Measurements from ENCODE around the gene AKR7A3. TPM values are rescaled to one million over a fixed set of nuclear protein-coding genes. Genes with fewer than 3 reads are reported as not detected.
A peak's percentile ranks its signal among the peaks of the same experiment; 100 is the strongest.
"Not testable (repeated sequence)": the region's sequence is repeated elsewhere in the genome, so short reads cannot be mapped to it uniquely, and the experiment has no call there.

AKR7A3 gene
- total RNA-seq, 1 donor from 2014 or later = 1.2 TPM

- no peak for DNase-seq
Measured at GRCh38 chr1:19317126-19317910, 28.7 kb upstream of the AKR7A3 start.

DNA sequence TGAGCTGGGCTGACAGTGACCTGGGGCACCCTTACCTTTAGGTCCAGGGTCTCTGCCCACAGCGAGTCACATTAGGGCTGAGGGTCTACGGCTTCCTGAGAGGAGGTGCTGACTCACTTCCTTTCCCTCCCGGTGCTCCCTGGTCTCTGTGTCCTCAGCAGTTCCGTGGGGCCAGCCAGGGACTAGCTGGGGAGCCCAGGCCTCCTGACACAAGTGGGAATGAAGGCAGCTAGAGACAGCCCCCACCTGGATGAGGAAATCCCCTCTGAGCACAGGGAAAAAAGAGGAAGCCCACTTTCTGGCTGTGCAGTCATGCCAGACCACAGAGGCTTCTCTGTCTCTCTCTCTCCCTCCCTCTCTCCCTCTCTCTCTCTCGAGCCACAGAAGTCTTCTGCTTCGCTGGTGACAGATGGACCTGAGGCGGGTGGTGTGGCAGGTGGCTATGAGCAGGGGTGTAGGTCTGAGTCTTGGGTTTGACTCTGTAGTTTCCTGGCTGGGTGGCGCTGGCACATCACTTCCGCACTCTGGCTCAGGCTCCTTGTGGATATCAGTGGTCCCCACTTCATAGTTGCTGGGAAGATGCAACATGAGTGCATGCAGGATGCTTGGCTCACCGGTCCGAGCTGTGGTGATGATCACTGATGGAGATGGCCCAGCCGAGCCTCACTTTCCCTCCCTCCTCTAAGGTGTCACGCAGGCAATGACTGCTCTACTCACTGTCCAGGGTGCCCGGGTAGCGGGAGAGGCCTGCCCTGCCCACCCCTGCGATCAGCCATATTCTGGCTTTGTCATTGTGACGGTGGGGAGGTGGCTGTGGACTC, 27.0 kb upstream of the AKR7A3 start:
- DNase-seq = no peak

DNA sequence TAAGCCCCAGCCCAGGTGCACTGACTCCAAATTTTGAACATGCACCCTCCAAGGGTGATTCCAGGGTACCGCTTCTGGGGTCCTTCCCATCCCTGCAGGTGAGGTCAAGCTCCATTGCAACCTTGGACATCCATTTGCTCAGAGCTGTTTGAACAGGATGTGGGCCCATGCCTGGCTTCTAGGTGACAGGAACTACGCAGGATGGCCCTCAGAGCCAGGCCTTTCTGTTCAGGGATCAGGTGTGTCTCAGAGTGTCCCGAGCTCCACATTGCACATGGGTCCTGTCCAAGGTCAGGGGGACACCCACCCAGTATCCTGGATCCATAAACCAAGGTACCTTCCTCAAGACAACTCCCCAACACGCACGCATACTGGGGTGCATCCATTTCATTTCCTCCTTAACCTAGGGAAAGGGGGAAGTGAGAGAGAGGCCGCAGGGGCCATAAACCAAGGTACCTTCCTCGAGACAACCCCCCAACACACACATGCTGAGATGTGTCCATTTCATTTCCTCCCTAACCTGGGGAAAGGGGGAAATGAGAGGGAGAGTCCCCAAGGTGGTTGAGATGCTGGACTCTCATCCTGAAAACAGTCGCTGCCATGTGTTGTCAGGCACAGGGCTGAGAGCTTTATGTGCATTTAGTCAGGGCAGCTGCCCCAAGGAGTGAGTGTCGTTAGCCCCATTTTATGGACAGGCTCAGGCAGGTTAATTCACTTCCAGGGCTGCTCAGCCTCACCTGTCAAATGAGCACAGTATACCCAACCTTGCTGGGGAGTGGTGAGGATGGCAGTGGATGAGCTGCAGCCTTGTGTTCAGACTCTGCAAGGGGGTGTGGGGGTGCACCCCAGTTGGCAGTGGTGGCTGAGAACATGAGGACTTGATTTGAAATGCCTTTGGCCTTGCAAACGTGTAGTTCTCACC, 25.7 kb upstream of the AKR7A3 start:
- DNase-seq = no peak

DNA sequence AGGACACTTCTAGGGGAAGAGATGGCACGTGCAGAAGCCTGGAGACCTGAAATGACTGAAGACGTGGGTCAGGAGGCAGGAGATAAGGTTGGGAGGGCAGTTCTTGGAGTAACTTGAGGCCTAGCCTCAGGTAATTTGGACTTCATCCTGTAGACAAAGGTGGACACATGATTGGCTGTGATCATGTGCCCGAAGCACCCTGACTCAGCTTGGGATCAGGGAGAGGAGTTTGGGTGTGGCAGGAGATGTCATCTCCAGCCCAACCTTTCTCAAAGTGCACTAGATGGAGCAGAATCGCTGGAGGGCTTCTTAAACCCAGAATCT, 25.0 kb upstream of the AKR7A3 start:
- DNase-seq = no peak

DNA sequence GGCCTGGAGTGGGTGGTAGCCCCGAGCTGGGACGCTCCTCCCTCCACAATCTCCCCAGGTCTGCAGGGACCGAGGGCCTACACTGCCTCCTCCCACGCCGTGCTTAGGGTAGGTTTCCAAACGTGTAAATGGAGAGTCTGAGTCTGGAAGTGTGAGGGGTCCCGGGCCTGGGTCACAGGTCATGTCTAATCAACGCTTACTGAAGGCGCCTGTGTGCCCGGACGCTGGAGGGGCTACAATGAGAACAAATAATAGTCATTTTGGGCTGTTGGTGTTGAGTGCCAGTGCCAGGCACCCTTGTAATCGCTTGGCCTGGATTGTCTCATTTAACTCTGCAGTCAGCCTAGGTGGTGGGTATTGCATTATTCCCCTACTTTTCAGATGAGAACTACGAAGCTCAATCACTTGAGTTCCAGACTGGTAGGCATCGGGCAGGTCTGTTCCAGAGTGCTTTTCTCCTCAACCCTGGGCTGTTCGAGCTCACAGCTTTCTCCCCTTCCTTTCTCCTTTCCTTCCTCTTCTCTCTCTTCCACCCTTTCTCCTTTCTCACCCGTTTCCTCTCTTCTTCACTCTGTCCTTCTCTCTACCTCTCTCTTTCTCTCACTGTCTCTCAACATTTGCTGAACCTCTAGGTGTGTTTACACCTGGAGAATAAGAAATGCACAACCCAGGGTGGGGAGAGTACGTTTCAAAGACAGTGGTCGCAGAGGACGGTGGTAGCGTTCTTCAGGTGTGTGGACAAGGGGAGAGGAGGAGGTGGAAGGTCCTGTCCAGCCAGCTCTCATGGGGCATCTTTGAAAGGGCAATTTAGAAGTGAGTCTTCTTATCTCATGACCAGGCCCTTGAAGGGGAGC, 24.4 kb upstream of the AKR7A3 start:
- DNase-seq = no peak

- peak; percentile 93 for DNase-seq
Measured at GRCh38 chr1:19311931-19312781, 23.6 kb upstream of the AKR7A3 start, which contains the start of the genes AKR7A2 and SLC66A1. AKR7A2 (minus strand) TSS chr1:19312144; CDS start chr1:19312124, 20 bp downstream. SLC66A1 (plus strand) TSS chr1:19312326; CDS start chr1:19317678, 5,352 bp downstream.

- no peak for DNase-seq
Measured at GRCh38 chr1:19311503-19311930, 22.9 kb upstream of the AKR7A3 start.

GRCh38 chr1:19310720-19311502, 22.3 kb upstream of the AKR7A3 start:
- DNase-seq = no peak

DNA sequence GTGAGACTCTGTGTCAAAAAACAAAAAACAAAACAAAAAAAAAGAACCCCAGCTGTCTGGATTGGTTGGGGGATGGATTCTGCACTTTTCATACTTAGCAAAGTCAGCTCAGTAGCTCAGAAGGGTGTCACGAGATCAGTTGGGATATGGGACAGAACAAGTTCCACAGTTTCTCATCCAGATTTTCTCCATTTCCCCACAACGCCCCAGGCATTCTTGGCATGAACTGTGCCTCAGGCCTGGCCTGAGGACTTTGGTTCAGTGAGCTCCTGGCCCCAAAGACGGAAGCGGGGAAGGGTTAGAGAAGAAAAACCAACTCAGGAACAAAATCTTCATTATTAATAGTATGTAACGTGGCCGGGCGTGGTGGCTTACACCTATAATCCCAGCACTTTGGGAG, 21.5 kb upstream of the AKR7A3 start:
- DNase-seq = no peak

DNA sequence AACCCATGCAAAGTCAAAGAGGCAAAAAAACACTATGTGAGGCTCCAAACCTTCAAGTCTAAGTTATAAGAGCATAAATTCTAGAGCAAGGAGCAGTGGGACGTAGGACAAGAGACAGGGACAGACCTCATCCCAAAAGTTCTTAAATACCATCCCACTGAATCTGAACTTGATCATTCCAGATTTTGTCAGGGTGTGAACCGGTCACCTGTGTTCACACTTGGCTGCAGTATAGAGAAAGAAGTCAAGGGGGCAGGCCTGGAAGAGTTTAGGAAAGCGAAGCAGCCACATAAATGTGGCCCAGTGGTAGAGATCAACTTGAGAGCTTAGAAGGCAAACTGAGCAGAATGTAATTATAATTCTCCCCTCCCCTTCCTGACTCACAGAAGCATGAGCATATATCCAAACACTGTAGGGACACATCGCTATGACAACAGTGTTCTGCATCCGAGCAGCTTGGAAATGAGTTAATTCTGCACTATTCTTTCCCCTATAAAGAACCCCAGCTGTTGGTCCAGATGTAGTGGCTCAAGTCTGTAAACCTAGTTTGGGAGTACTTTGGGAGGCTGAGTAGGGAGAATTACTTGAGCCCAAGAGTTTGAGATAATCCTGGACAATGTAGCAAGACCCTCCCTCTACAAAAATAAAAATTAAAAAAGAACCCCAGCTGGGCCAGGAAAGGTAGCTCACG, 20.7 kb upstream of the AKR7A3 start:
- no peak for DNase-seq

DNA sequence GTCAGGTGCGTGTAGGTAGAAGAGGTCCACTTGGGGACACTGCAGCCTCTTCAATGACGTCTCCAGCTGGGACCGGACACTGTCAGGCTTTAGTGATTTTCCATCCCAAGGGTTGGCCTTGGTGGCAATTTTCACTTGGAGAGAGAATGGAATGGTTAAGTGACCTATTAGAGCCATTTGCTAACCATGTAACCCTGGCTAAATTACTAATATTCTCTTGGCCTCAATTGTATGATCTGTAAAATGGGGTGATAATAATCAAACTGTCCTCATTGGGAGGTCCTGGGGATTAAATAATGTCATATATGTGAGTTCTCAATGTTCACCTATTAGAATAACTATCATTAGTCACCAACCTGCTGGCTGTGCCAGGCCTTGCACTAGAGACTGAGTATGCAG, 19.9 kb upstream of the AKR7A3 start:
- no peak for DNase-seq

- no peak for DNase-seq
Measured at GRCh38 chr1:19307794-19308508, 19.4 kb upstream of the AKR7A3 start.

GRCh38 chr1:19306941-19307340, 18.4 kb upstream of the AKR7A3 start:
- no peak for DNase-seq

- no peak for DNase-seq
Measured at GRCh38 chr1:19305880-19306279, 17.3 kb upstream of the AKR7A3 start.

DNA sequence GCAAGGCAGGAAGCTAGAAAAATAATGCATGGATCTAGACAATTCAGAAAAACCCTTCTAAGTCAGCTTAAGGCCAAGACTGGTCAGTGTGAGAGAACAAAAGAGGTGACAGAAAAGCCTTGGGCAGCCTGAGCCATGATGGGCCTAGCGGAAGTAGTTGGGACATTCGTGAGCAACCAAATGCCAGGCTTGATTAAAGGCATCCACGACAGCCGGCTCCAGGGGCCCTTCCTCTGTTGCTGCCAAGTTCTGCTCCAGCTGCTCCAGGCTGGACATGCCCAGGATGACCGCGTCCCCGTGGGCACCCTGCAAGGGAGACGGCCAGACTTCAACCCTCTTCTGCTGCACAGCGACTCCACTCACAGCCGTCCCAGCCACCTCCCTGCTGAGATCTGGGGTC, 15.5 kb upstream of the AKR7A3 start:
- not testable (repeated sequence) for DNase-seq

- no peak for DNase-seq
Measured at GRCh38 chr1:19300211-19300610, 11.6 kb upstream of the AKR7A3 start.

DNA sequence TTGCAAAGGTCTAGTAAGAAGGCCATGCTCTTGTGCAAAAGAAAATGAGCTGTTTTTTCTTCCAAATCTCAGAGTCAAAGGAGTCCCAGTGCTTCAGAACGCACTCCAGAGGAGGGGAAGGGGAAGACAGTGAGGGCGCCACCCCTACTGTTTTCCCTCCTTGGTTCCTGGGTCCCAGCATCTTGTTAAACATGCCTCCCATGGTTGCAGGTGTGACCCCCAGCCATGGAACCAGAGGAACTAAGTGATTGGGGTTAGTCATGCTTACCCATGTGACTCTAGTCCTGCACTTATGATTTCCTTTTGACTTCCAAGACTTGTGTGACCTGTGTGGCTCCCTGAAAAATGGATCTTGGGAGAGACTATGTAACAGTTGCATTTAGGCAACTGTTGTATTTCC, 6.1 kb upstream of the AKR7A3 start:
- no peak for DNase-seq

- no peak for DNase-seq
Measured at GRCh38 chr1:19289244-19289643, 674 bp upstream of the AKR7A3 start.
